HepG2 (cell line): ENCODE measurements around the gene LIPA. TPM values are rescaled to one million over a fixed set of nuclear protein-coding genes. Genes with fewer than 3 reads are reported as not detected.

Source experiments
- ATAC-seq: fragments of 200-7000 bp; cut with Tn5 transposase; 3 replicates; pipeline ENCODE4 v1.9.1; 2020; ENCODE audit warnings: mild to moderate bottlenecking, moderate library complexity
- BruUV-seq: library from RNA; stranded (reverse); fragments of 400-500 nt; replicated peaks from 2 replicates; lab custom pipeline; 2021; lab: Mats Ljungman, UMichigan
- CTCF ChIA-PET: fragments of 300-600 bp; formaldehyde crosslinking; extraction: SDS; loops from one replicate; lab custom pipeline; 2021; ENCODE audit warnings: low total read pairs, inconsistent platforms, low intra/inter-chr PET ratio; lab: Yijun Ruan, JAX
- POLR2A ChIA-PET: fragments of 350-600 bp; sonication (Branson Sonifier 250); formaldehyde crosslinking; loops from one replicate; lab custom pipeline; 2020; ENCODE audit warnings: antibody characterized with exemption, inconsistent platforms; lab: Yijun Ruan, JAX
- DNase-seq: peaks from one replicate; pipeline ENCODE4 v3.0.0-alpha.2; 2015; ENCODE audit warnings: low spot score
- FAIRE-seq: peaks from 3 replicates; lab custom pipeline; 2011; peaks lifted over from hg19 to GRCh38; lab: Jason Lieb, UNC
- H2AFZ ChIP-seq: one replicate; pipeline ENCODE4 v1.6.1; 2011; ENCODE audit warnings: low read length, inconsistent platforms
- H3K27ac ChIP-seq: fragments of 300-600 bp; 3 replicates; pipeline ENCODE4 v1.8.0; 2011; ENCODE audit warnings: mixed run types, mild to moderate bottlenecking, mixed read lengths, low read length, inconsistent platforms; ENCODE audit not compliant: insufficient read depth; ENCODE audit errors: extremely low read length
- H3K27me3 ChIP-seq, 2 experiments: fragments of 200-600 bp in 1 of 2; 2 replicates in 1 of 2; 3 replicates in 1 of 2; pipeline versions ENCODE4 v1.6.0 to v1.8.0; 2011; ENCODE audit warnings: low read length in 2 of 2, mild to moderate bottlenecking in 2 of 2, moderate library complexity in 2 of 2, inconsistent platforms in 1 of 2; ENCODE audit not compliant: insufficient read depth in 2 of 2, control insufficient read depth in 1 of 2
- H3K36me3 ChIP-seq, 2 experiments: fragments of 200-600 bp in 1 of 2; replicated peaks in 1 of 2; 2 replicates in 1 of 2; 3 replicates in 1 of 2; pipeline versions ENCODE4 v1.5.1 to v1.8.0; 2011; ENCODE audit warnings: low read length in 2 of 2, inconsistent platforms in 1 of 2; ENCODE audit not compliant: insufficient read depth in 2 of 2, control insufficient read depth in 1 of 2
- H3K4me1 ChIP-seq: 2 replicates; pipeline ENCODE4 v1.5.1; 2012; ENCODE audit warnings: low read length, inconsistent platforms; ENCODE audit not compliant: insufficient read depth
- H3K4me2 ChIP-seq: 2 replicates; pipeline ENCODE4 v1.6.0; 2011; ENCODE audit warnings: low read depth, low read length, inconsistent platforms
- H3K4me3 ChIP-seq, 3 experiments: fragments of 200-600 bp in 1 of 3; sonication (generic), shearing (Covaris generic) in 1 of 3; replicated peaks in 1 of 3; 2 replicates each; pipeline ENCODE4 v1.5.1; 2011 to 2016; ENCODE audit warnings: low read length in 3 of 3, inconsistent platforms in 2 of 3, low read depth in 2 of 3, mild to moderate bottlenecking in 2 of 3, control low read depth in 1 of 3, mixed read lengths in 1 of 3; ENCODE audit not compliant: insufficient read depth in 1 of 3
- H3K79me2 ChIP-seq: one replicate; pipeline ENCODE4 v1.6.1; 2011; ENCODE audit warnings: low read length, inconsistent platforms; ENCODE audit not compliant: insufficient read depth
- H3K9ac ChIP-seq: 2 replicates; pipeline ENCODE4 v1.6.0; 2011; ENCODE audit warnings: mild to moderate bottlenecking, low read depth, low read length, inconsistent platforms; ENCODE audit not compliant: insufficient read depth
- H3K9me3 ChIP-seq: 2 replicates; pipeline ENCODE4 v1.5.1; 2012; ENCODE audit warnings: mild to moderate bottlenecking, low read length
- H4K20me1 ChIP-seq: 2 replicates; pipeline ENCODE4 v1.6.0; 2011; ENCODE audit warnings: inconsistent platforms, mild to moderate bottlenecking, low read length, moderate library complexity; ENCODE audit not compliant: insufficient read depth
- AFF4 ChIP-seq: sonication (generic); formaldehyde crosslinking; IDR thresholded peaks from 2 replicates; pipeline ENCODE4 v1.4.0; 2020; ENCODE audit warnings: missing genetic modification reagents
- CEBPG ChIP-seq: IDR thresholded peaks from 2 replicates; pipeline ENCODE4 v1.6.1; 2016
- CENPBD1 ChIP-seq: sonication (generic); formaldehyde crosslinking; IDR thresholded peaks from 2 replicates; pipeline ENCODE4 v1.8.0; 2022; ENCODE audit warnings: missing genetic modification reagents, low read depth, mild to moderate bottlenecking, borderline replicate concordance
- GATAD1 ChIP-seq: IDR thresholded peaks from 2 replicates; pipeline ENCODE4 v1.6.1; 2016; ENCODE audit warnings: missing genetic modification reagents, missing compliant biosample characterization
- IRF1 ChIP-seq: sonication (generic); formaldehyde crosslinking; IDR thresholded peaks from 2 replicates; pipeline ENCODE4 v1.4.0; 2020; ENCODE audit warnings: low read depth, mild to moderate bottlenecking, missing genetic modification reagents
- MXD3 ChIP-seq: IDR thresholded peaks from 2 replicates; pipeline ENCODE4 v1.6.1; 2016; ENCODE audit warnings: mild to moderate bottlenecking, missing biosample characterization, missing genetic modification reagents
- RXRA ChIP-seq: sonication (generic); formaldehyde crosslinking; IDR thresholded peaks from 2 replicates; pipeline ENCODE4 v1.5.1; 2020; ENCODE audit warnings: missing genetic modification reagents
- SNAPC4 ChIP-seq: sonication (generic); formaldehyde crosslinking; IDR thresholded peaks from 2 replicates; pipeline ENCODE4 v1.4.0; 2020; ENCODE audit warnings: mild to moderate bottlenecking, missing genetic modification reagents
- TARDBP ChIP-seq: sonication (generic); formaldehyde crosslinking; IDR thresholded peaks from 2 replicates; pipeline ENCODE4 v1.8.0; 2022; ENCODE audit warnings: mild to moderate bottlenecking, missing genetic modification reagents
- ZFX ChIP-seq: sonication (generic); formaldehyde crosslinking; IDR thresholded peaks from 2 replicates; pipeline ENCODE4 v1.4.0; 2020; ENCODE audit warnings: mild to moderate bottlenecking, low read depth, missing genetic modification reagents, moderate library complexity
- ZNF329 ChIP-seq: sonication (generic); formaldehyde crosslinking; IDR thresholded peaks from 2 replicates; pipeline ENCODE4 v1.9.0; 2021; ENCODE audit warnings: low read depth, mild to moderate bottlenecking, missing genetic modification reagents
- ZNF335 ChIP-seq: sonication (generic); formaldehyde crosslinking; IDR thresholded peaks from 2 replicates; pipeline ENCODE4 v1.4.0; 2020; ENCODE audit warnings: missing genetic modification reagents
- WGBS: methylation state at CpG from one replicate; pipeline ENCODE4 v1.1.6; 2017; ENCODE audit warnings: low lambda C conversion rate; 5-methylcytosine and 5-hydroxymethylcytosine counted together
- in situ Hi-C: cut with HindIII; loops from 2 replicates; pipeline ENCODE4 v1.10.0; 2017; ENCODE audit warnings: low pct_unique_long_range_greater_than_20kb; ENCODE audit not compliant: extremely low pct_ligation_motif_present
- intact Hi-C: fragments of 100-400 bp; cut with micrococcal nuclease; formaldehyde crosslinking; loops from one replicate; pipeline ENCODE4 v1.10.0; 2022; ENCODE audit not compliant: unreplicated experiment
- polyA plus RNA-seq, 8 experiments: library from polyadenylated mRNA; depleted of rRNA in 3 of 8; stranded (reverse) in 7 of 8; unstranded in 1 of 8; fragments of >200 nt; fragmentation: Illumina TruSeq in 4 of 8; extraction: Trizol in 4 of 8; gene quantifications; 2 replicates each; pipeline versions ENCODE4 v1.2.1 to v1.2.3, GENCODE V29; 2011 to 2016; ENCODE audit warnings: low read depth in 4 of 8, missing spikeins in 1 of 8, mixed read lengths in 1 of 8; ENCODE audit not compliant: insufficient read depth in 1 of 8
- total RNA-seq, 5 experiments: library from RNA; depleted of rRNA; stranded (reverse); fragments of >200 nt; fragmentation: Illumina TruSeq; extraction: Trizol; gene quantifications; 2 replicates each; pipeline ENCODE4 v1.2.3, GENCODE V29; 2016; ENCODE audit warnings: low read depth in 1 of 5

The LIPA gene
- total and polyA plus RNA-seq, 2 of the 13 experiments (the other 11 are each of a cell fraction or from before 2014, with no cell fraction given) = 57.1 to 79.5 TPM

- H2AFZ ChIP-seq = no peak overlapping the region
- ChIA-PET POLR2A (no interaction called here), CTCF (no interaction called here)
- H3K4me1 ChIP-seq = no peaks in the 10 kb centered on the region
- H3K27me3 ChIP-seq = no peaks in the 10 kb centered on the region
- DNase-seq = no peak
- H3K27ac ChIP-seq = no peak overlapping the region
- H3K79me2 ChIP-seq = no peaks in the 10 kb centered on the region
- H3K9ac ChIP-seq = no peak overlapping the region
- FAIRE-seq = no peak
- H4K20me1 ChIP-seq = no peaks in the 10 kb centered on the region
- TF ChIP-seq CENPBD1 (CRISPR knock-in tag) = no peak
- no peak for TF ChIP-seq SNAPC4 (CRISPR knock-in tag)
- no peak for TF ChIP-seq TARDBP (CRISPR knock-in tag)
- TF ChIP-seq AFF4 = no peak
- TF ChIP-seq ZNF335 (CRISPR knock-in tag) = no peak
- no peak for TF ChIP-seq MXD3
- no peak for TF ChIP-seq ZNF329 (CRISPR knock-in tag)
- no peak for TF ChIP-seq GATAD1 (CRISPR knock-in tag)
- TF ChIP-seq IRF1 = no peak
- TF ChIP-seq CEBPG (CRISPR knock-in tag) = no peak
- no peak for TF ChIP-seq ZFX (CRISPR knock-in tag)
- TF ChIP-seq RXRA = no peak
- no peak overlapping the region for H3K4me3 ChIP-seq
- BruUV-seq = no TSS peak
- H3K36me3 ChIP-seq = no peaks in the 10 kb centered on the region
- no peak overlapping the region for H3K4me2 ChIP-seq
- intact Hi-C loops (no loop called here), in situ Hi-C loops (no loop called here)
- no peak for ATAC-seq
- WGBS = 17% methylated on average over 4 of the region's 4 CpGs
- no peaks in the 10 kb centered on the region for H3K9me3 ChIP-seq
These were observed 79.6 kb downstream of the LIPA start for GRCh38 chr10:89171996-89172395.
